ENCODE measurements around the gene CYP46A1. TPM values are rescaled to one million over a fixed set of nuclear protein-coding genes. Genes with fewer than 3 reads are reported as not detected.
"Not testable (repeated sequence)": the region's sequence is repeated elsewhere in the genome, so short reads cannot be mapped to it uniquely, and the experiment has no call there.

CYP46A1 gene
- not detected in 2 replicates for total RNA-seq (2014; rRNA removed; shearing (Covaris generic))
- polyA plus RNA-seq (2015; cell fraction: cytosol; rRNA removed) = not detected in 2 replicates
- 0.19 TPM in 1 of 2 replicates, not detected in the other for polyA plus RNA-seq (2015; cell fraction: nucleus; rRNA removed)

GRCh38 chr14:99683619-99684409, at the start of gene CYP46A1:
Gene CYP46A1 (plus strand): TSS chr14:99684298. CDS start chr14:99684418, 120 bp downstream.
- DNase-seq (ENCODE audit: low read depth) = peak; percentile 95

GRCh38 chr14:99634443-99634842, 49.7 kb upstream of the CYP46A1 start:
- DNase-seq (ENCODE audit: low read depth) = no peak

- no peak for DNase-seq (ENCODE audit: low read depth)
Observed at GRCh38 chr14:99635116-99635515, 49.0 kb upstream of the CYP46A1 start.

GRCh38 chr14:99636487-99636886, 47.6 kb upstream of the CYP46A1 start:
- DNase-seq (ENCODE audit: low read depth) = no peak

GRCh38 chr14:99637624-99638023, 46.5 kb upstream of the CYP46A1 start:
- no peak for DNase-seq (ENCODE audit: low read depth)

- not testable (repeated sequence) for DNase-seq (ENCODE audit: low read depth)
Observed at GRCh38 chr14:99642771-99643170, 41.3 kb upstream of the CYP46A1 start.

- DNase-seq (ENCODE audit: low read depth) = no peak
Observed at GRCh38 chr14:99643343-99643742, 40.8 kb upstream of the CYP46A1 start.

GRCh38 chr14:99644035-99644587, 40.0 kb upstream of the CYP46A1 start:
- no peak for DNase-seq (ENCODE audit: low read depth)

GRCh38 chr14:99644723-99645544, 39.2 kb upstream of the CYP46A1 start, which contains the start of gene HHIPL1:
Gene HHIPL1 (plus strand): TSS chr14:99645129. CDS start chr14:99645208, 79 bp downstream.
- no peak for DNase-seq (ENCODE audit: low read depth)

GRCh38 chr14:99645545-99646505, 38.3 kb upstream of the CYP46A1 start:
- DNase-seq (ENCODE audit: low read depth) = no peak

- no peak for DNase-seq (ENCODE audit: low read depth)
Observed at GRCh38 chr14:99647411-99647810, 36.7 kb upstream of the CYP46A1 start.

GRCh38 chr14:99648027-99648784, 35.9 kb upstream of the CYP46A1 start:
- DNase-seq (ENCODE audit: low read depth) = no peak

- peak; percentile 21 for DNase-seq (ENCODE audit: low read depth)
Observed at GRCh38 chr14:99649219-99649618, 34.9 kb upstream of the CYP46A1 start.

- DNase-seq (ENCODE audit: low read depth) = no peak
Observed at GRCh38 chr14:99649643-99650042, 34.5 kb upstream of the CYP46A1 start.

GRCh38 chr14:99650189-99650588, 33.9 kb upstream of the CYP46A1 start:
- DNase-seq (ENCODE audit: low read depth) = no peak

- DNase-seq (ENCODE audit: low read depth) = no peak
Observed at GRCh38 chr14:99651953-99652746, 31.9 kb upstream of the CYP46A1 start.

GRCh38 chr14:99654235-99654985, 29.7 kb upstream of the CYP46A1 start:
- peak; percentile 52 for DNase-seq (ENCODE audit: low read depth)

GRCh38 chr14:99655521-99655920, 28.6 kb upstream of the CYP46A1 start:
- peak; percentile 23 for DNase-seq (ENCODE audit: low read depth)
